Measurements from ENCODE around the gene ST3GAL5. TPM values are rescaled to one million over a fixed set of nuclear protein-coding genes. Genes with fewer than 3 reads are reported as not detected.

ST3GAL5 gene
- total RNA-seq, 3 donors from 2014 or later, result 20.8 to 52.5 (median 29.5) TPM

DNA sequence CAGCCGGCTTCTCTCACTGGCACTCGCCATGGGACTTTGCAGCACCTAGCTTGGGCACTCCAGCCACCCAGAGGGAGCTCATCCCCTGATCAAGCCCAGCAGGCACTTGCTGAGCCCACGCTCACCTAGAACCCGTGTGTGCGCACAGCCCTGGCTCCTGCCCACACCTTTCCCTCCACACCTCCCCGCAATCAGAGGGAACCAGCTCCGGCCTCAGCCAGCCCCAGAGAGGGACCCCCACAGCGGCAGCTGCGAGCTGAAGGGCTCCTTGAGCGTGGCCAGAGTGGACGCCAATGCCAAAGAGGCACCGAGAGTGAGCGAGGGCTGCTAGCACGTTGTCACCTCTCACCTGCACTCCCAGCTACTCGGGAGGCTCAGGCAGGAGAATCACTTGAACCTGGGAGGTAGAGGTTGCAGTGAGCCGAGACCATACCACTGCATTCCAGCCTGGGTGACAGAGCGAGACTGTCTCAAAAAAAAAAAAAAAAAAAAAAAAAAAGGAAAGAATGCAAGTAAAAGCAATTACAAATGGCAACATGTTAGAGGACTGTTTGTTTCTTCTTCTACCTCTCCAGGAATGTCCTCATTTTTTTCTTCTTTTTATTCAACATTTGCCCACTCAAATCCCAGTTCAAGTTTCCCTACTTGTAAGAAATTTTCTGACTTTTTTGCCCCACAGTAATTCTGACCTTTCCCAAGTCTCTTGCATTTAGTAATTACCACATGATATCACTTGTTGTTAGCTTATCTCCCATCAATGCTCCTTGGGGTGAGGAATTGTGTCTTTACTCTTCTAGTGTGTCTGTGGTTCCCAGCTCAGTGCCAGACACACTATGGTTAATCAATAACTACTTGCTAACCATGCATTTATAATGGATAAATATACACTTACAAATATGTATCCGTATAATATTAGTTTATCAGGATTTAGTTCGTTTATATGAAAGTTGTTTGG is 40.6 kb upstream of the ST3GAL5 start:
- Histone ChIP-seq H3K36me3 (no peaks in the 10 kb centered on the region), H3K4me3 (no peak overlapping the region), H3K27ac (peak overlapping the region; percentile 33 to 65), H3K27me3 (no peaks in the 10 kb centered on the region), H3K4me1 (peaks cover 6 to 11% of the 10 kb centered on the region in 2 donors), H3K9me3 (no peaks in the 10 kb centered on the region)
- intact Hi-C loops (cut with DNase I; ENCODE audit: low total_unique reads), result no loop called here
- DNase-seq (ENCODE audit: low spot score in 2 of 2), result no peak
- TF ChIP-seq, protein P1, sequence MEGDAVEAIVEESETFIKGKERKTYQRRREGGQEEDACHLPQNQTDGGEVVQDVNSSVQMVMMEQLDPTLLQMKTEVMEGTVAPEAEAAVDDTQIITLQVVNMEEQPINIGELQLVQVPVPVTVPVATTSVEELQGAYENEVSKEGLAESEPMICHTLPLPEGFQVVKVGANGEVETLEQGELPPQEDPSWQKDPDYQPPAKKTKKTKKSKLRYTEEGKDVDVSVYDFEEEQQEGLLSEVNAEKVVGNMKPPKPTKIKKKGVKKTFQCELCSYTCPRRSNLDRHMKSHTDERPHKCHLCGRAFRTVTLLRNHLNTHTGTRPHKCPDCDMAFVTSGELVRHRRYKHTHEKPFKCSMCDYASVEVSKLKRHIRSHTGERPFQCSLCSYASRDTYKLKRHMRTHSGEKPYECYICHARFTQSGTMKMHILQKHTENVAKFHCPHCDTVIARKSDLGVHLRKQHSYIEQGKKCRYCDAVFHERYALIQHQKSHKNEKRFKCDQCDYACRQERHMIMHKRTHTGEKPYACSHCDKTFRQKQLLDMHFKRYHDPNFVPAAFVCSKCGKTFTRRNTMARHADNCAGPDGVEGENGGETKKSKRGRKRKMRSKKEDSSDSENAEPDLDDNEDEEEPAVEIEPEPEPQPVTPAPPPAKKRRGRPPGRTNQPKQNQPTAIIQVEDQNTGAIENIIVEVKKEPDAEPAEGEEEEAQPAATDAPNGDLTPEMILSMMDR (IDR thresholded peaks at IDR 0.05), result no peak
- TF ChIP-seq POLR2A (IDR thresholded peaks at IDR 0.05), result no peak
- TF ChIP-seq POLR2AphosphoS5 (IDR thresholded peaks at IDR 0.05), result no peak

DNA sequence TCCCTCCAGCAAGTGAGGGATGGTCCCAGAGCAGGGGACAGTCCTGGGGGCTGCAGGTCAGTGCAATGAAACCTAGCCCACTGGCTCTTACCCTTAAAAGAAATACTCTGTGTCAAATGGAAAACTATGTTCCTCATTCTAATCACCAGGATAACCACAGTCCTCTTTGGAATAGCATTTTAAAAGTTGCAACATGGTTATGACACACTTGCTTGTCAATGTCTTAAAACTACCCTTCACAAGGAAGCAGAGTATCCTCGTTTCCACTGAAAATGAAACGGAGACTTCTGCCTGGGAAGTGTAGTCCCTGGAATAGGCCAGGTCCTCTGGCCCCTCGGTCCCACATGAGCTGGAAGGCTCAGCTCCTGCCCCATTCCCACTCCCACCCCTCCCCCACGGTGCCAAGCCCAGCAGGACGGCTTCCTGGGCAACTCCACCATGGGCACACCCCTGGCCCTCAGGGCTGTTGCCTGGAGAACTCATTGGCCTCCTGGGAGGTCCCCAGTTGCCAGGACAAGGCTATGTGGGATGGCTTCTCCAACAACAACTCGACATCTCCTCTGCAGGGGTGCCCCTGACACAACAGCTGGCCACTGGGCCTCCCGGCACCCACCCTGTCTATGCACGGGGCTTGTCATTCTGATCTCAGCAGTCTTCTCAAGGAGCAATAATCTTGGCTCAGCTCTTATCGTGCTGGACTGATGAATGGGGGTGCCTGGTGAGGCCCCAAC is 38.3 kb upstream of the ST3GAL5 start:
- Histone ChIP-seq H3K9me3 (no peaks in the 10 kb centered on the region), H3K27ac (peak overlapping the region; percentile 59 to 75), H3K27me3 (no peaks in the 10 kb centered on the region), H3K4me1 (peaks cover 7 to 11% of the 10 kb centered on the region in 2 donors), H3K36me3 (no peaks in the 10 kb centered on the region), H3K4me3 (no peak overlapping the region)
- peak in 1 of 2 donors; percentile 16 for DNase-seq (ENCODE audit: low spot score in 2 of 2)
- TF ChIP-seq, protein P1 (IDR thresholded peaks at IDR 0.05), result no peak
- TF ChIP-seq POLR2A (IDR thresholded peaks at IDR 0.05), result no peak
- no peak for TF ChIP-seq POLR2AphosphoS5 (IDR thresholded peaks at IDR 0.05)
- intact Hi-C loops (cut with DNase I; ENCODE audit: low total_unique reads), result no loop called here

DNA sequence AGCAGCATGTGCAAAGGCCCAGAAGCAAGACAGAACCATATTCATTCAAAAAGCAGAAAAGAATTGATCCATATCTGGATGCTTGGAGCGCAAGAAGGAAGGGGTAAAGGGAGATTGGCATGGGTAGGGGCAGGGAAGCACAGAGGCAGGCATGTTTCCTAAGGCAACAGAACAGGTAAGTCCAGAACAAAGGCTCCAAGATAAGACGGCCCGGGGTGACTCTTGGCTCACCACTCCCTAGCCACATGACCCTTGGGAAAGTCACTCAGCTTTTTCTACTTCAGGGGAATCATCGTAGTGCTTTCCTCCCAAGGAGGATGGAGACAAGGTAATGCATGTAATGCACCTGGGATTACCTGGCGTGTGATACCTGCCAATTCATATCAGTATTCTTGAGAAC is 37.7 kb upstream of the ST3GAL5 start:
- H3K4me1 ChIP-seq, result peaks cover 7 to 11% of the 10 kb centered on the region in 2 donors
- TF ChIP-seq POLR2AphosphoS5 (IDR thresholded peaks at IDR 0.05) (no peak), POLR2A (IDR thresholded peaks at IDR 0.05) (no peak)
- TF ChIP-seq, protein P1 (IDR thresholded peaks at IDR 0.05), result no peak
- peak in 1 of 2 donors; percentile 15 for DNase-seq (ENCODE audit: low spot score in 2 of 2)
- H3K9me3 ChIP-seq, result no peaks in the 10 kb centered on the region
- no peaks in the 10 kb centered on the region for H3K27me3 ChIP-seq
- H3K27ac ChIP-seq, result peak overlapping the region; percentile 49 to 59
- no peak overlapping the region for H3K4me3 ChIP-seq
- H3K36me3 ChIP-seq, result no peaks in the 10 kb centered on the region
- intact Hi-C loops (cut with DNase I; ENCODE audit: low total_unique reads), result no loop called here

DNA sequence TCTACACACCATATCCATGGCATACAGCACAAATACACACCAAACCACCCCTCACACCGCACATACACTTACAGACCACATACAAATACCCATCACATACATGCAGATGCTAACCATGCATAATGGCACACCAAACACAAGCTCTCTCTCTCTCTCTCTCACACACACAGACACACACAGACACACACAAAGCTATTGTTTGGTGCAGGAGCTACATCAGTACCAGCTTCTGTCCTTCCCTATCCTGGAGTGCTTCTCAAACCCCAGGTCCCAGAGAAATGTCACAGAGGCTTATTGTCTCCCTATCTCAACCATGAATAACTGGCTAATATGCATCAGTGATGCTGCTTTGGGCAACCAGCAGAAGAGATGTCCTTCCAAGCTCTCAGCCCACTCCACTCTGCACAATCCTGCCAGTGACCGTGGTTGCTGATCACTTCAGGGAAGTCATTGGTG is 36.5 kb upstream of the ST3GAL5 start:
- Histone ChIP-seq H3K27ac (peak overlapping the region; percentile 88 to 90), H3K36me3 (no peaks in the 10 kb centered on the region), H3K27me3 (no peaks in the 10 kb centered on the region), H3K9me3 (no peaks in the 10 kb centered on the region), H3K4me3 (no peak overlapping the region), H3K4me1 (peaks cover 11 to 16% of the 10 kb centered on the region in 2 donors)
- TF ChIP-seq POLR2A (IDR thresholded peaks at IDR 0.05), result no peak
- no peak for TF ChIP-seq POLR2AphosphoS5 (IDR thresholded peaks at IDR 0.05)
- TF ChIP-seq, protein P1 (IDR thresholded peaks at IDR 0.05), result no peak
- intact Hi-C loops (cut with DNase I; ENCODE audit: low total_unique reads), result no loop called here
- peak in 1 of 2 donors; percentile 11 for DNase-seq (ENCODE audit: low spot score in 2 of 2)
